Superior temporal gyrus (tissue), 1 donor: ENCODE data around the gene BSDC1.
"Not testable (repeated sequence)": the region's sequence is repeated elsewhere in the genome, so short reads cannot be mapped to it uniquely, and the experiment has no call there.

Experiments
- DNase-seq: peaks from one replicate; pipeline ENCODE4 v3.0.0-alpha.2; 2016; ENCODE audit errors: extremely low spot score

BSDC1 gene

GRCh38 chr1:32357614-32358013, 36.6 kb downstream of the BSDC1 start:
- no peak for DNase-seq

- DNase-seq: no peak
Observed at GRCh38 chr1:32356478-32356877, 37.8 kb downstream of the BSDC1 start.

- DNase-seq: not testable (repeated sequence)
Observed at GRCh38 chr1:32355778-32356177, 38.5 kb downstream of the BSDC1 start.

GRCh38 chr1:32353886-32354570, 40.2 kb downstream of the BSDC1 start:
- no peak for DNase-seq

GRCh38 chr1:32353431-32353830, 40.8 kb downstream of the BSDC1 start:
- DNase-seq: no peak

- DNase-seq: no peak
Observed at GRCh38 chr1:32352831-32353383, 41.3 kb downstream of the BSDC1 start.

- no peak for DNase-seq
Observed at GRCh38 chr1:32352239-32352745, 41.9 kb downstream of the BSDC1 start.

- peak; percentile 83 for DNase-seq
Observed at GRCh38 chr1:32351399-32352238, 42.6 kb downstream of the BSDC1 start.

- DNase-seq: no peak
Observed at GRCh38 chr1:32350785-32351398, 43.3 kb downstream of the BSDC1 start.

- DNase-seq: no peak
Observed at GRCh38 chr1:32349211-32349708, 45.0 kb downstream of the BSDC1 start.

- DNase-seq: no peak
Observed at GRCh38 chr1:32346532-32347157, 47.6 kb downstream of the BSDC1 start.

GRCh38 chr1:32345289-32345827, 48.9 kb downstream of the BSDC1 start:
- no peak for DNase-seq

- DNase-seq: no peak
Observed at GRCh38 chr1:32342704-32343103, 51.5 kb downstream of the BSDC1 start.

GRCh38 chr1:32341971-32342370, 52.3 kb downstream of the BSDC1 start:
- DNase-seq: no peak

GRCh38 chr1:32341186-32341757, 53.0 kb downstream of the BSDC1 start:
- peak; percentile 35 for DNase-seq

GRCh38 chr1:32339363-32339978, 54.8 kb downstream of the BSDC1 start:
- DNase-seq: peak; percentile 34

GRCh38 chr1:32338637-32339145, 55.5 kb downstream of the BSDC1 start:
- no peak for DNase-seq

- peak; percentile 94 for DNase-seq
Observed at GRCh38 chr1:32337855-32338636, 56.2 kb downstream of the BSDC1 start.

GRCh38 chr1:32336963-32337675, 57.1 kb downstream of the BSDC1 start:
- peak; percentile 32 for DNase-seq
